Embryonic facial prominence (tissue), 1 donor: ENCODE measurements around the gene MYO7B.

Experiments used
- DNase-seq: peaks from one replicate; pipeline ENCODE4 v3.0.0-alpha.2; 2016; ENCODE audit errors: extremely low spot score

Gene MYO7B

GRCh38 chr2:127626917-127627739 lies 91.6 kb downstream of the MYO7B start:
- DNase-seq = no peak

DNA sequence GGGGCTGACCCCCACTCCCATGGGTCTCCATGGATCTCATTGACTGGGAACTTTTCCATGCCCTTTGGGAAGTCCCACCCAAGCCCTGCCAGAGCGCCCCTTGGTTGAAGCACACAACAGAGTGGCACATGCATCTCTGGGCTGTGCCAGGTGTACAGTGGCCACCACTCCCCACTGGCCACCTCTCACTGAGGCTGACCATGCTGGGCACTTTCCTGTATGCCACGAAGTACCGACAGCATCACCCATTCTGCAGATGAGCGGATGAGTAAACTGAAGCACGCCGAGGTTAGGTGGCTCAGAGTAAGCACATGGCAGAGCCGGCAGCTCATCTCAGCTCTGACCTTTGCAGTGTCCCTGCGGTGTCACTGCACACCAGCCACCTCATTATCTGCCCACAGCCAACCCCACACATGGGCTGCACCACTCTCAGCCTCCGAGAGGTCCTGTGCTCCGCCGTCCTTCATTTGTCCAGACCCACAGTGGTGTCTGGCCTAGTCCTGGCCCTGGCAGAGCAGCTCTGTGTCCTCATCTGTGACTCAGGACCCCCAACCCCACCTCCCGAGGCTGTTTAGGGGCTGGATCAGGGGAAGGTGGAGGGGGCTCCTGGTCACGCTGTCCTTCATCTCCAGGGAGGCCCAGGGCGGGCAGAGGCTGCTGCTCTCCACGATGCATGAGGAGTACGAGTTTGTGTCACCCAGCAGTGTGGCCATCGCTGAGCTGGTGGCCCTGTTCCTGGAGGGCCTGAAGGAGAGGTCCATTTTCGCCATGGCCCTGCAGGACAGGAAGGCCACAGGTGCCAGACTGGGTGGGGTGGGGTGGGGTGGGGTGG lies 92.5 kb downstream of the MYO7B start:
- no peak for DNase-seq

GRCh38 chr2:127628767-127629614 lies 93.5 kb downstream of the MYO7B start:
- DNase-seq = no peak

DNA sequence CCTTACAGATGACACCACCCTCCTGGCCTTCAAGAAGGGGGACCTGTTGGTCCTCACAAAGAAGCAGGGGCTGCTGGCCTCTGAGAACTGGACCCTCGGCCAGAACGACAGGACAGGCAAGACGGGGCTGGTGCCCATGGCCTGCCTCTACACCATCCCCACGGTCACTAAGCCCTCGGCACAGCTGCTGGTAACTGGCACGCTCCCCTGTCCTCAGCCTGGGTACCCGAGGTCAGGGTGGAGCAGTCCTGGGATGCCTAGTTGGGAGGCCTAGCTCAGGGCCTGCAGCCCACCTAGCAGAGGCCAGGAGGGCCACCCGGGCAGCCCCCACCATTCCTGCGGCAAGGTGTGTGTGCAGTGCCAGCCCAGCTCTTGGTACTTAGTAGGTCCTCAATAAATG lies 94.2 kb downstream of the MYO7B start:
- no peak for DNase-seq

DNA sequence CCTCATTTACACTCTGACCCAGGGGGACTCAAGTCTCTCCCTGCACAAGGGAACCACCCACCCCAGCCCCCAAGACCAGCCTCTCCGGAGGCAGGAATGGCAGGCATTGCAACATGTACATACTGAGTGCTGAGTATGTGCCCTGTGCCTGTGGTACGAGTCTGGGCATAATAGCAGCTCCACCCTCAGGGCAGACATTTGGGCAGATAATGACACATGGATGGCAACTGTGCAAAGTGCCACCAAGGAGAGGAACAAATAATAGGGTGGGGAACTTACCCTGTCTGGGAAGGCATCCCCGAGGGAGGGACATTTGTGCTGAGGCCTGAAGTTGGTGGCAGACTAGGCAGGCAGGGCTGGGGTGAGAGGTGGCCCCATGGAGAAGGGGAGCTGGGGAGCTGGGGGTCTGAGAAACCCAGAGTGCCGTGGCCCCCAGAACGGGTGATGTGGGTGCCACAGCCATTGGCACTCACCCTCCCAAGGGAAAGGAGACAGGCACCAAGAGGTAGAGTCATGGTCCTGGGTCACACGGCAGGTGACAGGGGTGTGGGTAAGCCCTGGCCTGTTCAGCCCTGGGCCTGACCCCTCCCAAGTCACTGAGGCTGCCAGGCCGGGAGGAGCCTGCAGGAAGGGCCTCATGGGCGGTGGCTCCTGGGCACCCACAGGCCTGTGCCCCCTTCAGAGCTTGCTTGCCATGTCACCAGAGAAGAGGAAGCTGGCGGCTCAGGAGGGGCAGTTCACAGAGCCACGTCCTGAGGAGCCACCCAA lies 94.8 kb downstream of the MYO7B start:
- DNase-seq = no peak

DNA sequence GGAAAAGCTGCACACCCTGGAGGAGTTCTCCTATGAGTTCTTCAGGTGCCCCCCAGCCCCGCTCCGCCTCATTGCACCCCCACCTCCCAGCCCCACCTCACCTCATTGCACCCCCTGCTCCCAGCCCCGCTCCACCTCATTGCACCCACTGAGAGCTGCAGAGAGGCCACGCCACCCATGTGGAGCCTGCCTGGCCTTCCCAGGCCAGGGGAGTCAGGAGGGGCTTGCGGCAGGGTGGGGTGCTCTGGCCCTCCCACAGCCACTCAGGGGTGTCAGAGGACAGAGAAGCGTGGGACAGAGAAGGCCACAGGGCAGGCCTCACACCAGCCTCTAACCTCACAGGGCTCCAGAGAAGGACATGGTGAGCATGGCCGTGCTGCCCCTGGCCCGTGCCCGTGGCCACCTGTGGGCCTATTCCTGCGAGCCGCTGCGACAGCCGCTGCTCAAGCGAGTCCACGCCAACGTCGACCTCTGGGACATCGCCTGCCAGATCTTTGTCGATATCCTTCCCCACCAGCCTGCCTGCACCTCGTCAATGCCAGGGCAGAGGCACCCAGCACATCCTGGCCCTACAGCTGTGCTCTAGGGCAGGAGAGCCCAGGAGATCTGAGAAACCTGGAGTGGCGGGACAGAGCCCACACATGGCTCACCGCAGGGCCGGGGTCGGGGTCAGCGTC lies 95.5 kb downstream of the MYO7B start:
- DNase-seq = no peak

GRCh38 chr2:127631541-127631996 lies 96.1 kb downstream of the MYO7B start:
- DNase-seq = no peak

DNA sequence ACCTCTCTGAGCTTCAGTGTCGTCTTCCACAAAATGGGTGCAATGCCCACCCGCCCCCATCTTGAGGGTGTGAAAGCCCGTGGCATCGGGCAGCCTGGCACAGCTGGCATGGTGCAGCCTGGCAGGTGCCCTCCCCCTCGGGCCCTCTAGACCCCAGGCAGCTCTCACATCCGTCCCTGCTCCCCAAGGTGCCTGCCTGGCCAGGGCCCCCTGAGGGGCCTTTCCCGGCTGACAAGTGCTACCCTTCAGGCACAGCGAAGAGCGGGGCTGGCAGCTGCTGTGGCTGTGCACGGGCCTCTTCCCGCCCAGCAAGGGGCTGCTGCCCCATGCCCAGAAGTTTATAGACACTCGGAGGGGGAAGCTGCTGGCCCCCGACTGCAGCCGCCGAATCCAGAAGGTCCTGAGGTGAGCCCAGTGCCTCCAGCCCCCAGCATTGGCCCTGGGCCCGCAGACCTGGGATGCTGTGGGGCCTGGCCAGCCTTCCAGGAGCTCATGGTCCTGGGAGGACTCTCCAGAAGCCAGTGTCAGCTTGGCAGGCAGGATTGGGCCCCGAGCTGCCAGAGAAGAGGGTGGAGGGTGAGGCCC lies 96.6 kb downstream of the MYO7B start:
- DNase-seq = no peak

GRCh38 chr2:127632592-127633489 lies 97.4 kb downstream of the MYO7B start:
- DNase-seq = no peak

DNA sequence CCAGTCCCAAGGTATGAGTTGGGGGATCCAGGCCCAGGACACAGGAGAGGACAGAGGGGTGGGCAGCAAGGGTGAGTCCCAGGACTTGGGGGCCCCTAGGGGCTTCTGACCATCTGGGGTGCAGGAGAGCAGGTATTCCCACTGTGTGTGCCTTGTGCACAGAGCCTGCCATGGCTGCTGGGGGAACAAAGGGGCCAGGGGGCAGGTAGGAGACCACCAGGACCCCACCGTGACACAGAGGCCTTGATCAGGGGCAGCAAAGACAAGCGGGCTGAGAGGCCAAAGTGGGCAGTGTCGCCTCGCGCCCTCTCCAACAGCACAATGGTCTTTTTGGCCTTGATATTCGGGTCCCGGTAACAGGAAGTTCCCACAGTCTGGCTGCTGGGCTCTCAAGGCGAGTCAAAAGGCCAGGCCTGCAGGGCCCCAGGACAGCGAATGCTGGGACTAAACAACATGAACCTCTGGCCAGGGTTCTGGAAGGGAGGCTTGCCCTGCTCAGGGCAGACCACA lies 98.1 kb downstream of the MYO7B start:
- DNase-seq = no peak

DNA sequence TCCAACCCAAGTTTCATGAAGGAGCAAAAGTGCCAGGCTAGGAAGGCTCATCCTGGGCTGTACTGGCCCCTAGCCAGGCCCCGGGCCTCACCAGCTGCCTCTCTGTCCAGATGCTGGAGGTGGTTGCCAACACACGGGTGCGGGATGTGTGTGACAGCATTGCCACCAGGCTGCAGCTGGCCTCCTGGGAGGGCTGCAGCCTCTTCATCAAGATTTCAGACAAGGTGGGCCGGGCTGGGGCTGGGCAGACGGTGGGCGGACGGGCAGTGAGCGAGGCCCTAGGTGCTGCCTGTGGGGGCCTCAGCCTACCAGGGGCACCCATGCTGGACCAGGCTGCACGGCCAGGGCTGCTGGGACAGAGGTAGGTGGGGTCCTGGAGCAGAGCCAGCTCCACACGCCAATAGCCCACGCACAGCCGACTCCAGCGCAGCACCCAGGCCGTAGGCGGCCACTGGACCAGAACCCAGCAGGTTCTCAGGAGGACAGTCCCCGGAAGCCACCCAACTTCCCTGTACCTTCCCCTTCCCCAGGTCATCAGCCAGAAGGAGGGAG lies 98.7 kb downstream of the MYO7B start:
- DNase-seq = no peak

GRCh38 chr2:127634626-127635379 lies 99.3 kb downstream of the MYO7B start:
- DNase-seq = no peak

DNA sequence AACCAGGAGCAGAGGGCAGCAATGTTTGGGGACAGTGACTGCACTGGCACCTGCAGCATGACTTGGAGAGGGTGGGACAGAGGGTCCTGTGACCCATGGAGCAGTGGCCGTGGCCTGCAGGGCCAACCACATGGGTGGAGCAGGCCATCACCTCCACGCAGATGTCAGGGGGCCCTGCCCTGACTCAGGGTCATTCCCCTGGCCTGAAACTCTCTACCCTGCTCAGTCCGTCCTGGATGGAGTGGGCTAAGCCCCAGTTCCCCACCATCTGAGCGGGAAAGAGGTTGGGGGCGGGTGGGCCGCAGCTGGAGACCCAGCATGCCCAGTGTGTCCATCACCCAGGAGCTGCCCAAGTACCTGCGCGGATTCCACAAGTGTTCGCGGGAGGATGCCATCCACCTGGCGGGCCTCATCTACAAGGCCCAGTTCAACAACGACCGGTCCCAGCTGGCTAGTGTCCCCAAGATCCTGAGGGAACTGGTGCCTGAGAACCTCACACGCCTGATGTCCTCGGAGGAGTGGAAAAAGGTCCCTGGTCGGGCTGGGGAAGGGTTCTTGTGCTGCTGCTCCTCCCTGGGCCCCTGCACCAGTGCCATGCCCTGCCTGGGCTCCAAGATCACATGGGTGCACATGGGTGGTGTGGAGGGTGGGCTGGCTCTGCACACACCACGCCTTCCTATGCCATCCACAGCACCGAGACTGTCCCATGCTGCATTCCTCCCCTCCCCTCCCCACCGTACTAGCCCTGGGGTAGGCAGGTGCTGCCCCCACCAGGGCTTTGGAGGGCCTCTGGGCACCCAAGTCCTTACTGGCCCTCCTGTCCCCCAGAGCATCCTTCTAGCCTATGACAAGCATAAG lies 100.1 kb downstream of the MYO7B start:
- DNase-seq = no peak

DNA sequence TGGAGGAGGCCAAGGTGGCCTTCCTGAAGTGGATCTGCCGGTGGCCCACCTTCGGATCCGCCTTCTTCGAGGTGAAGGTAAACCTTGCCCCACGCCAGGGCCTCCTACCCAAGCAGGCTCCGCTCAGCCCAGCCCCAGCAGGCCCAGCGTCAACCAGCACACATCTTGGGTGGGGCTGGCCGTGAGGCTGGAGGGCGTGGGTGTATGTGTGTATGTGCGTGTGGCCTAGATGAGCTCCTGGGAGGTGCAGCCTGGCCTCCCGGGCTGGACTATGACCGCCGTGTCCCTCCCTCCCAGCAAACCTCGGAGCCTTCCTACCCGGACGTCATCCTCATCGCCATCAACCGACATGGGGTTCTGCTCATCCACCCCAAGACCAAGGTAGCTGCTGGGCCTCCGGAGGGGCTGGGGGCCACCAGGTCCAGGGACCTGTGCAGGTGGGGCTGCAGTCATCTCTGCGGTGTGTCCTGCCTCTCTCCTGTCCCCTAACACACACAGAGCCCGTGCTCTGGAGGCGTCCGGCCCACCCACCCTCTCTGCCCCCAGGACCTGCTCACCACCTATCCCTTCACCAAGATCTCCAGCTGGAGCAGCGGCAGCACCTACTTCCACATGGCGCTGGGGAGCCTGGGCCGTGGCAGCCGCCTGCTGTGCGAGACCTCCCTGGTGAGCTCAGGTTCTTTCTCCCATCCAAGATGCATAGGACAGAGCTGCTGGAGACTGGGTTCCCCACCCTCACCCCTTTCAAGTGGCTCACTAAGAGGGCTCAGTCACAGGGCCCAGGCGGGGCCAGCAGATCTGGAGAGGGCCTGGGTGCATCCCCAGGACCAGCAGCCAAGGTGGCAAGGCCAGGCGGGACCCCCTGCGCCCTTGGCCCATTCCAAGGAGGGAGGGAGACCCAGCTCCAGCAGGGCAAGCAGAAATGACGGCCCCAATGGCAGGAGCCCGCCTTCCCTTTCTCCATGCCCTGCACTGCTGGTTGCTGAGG lies 101.1 kb downstream of the MYO7B start:
- no peak for DNase-seq

- no peak for DNase-seq
Measured at GRCh38 chr2:127637236-127637630, 101.8 kb downstream of the MYO7B start.
